H1 (cell line): ENCODE data around the gene MINDY1. TPM values are rescaled to one million over a fixed set of nuclear protein-coding genes. Genes with fewer than 3 reads are reported as not detected.

Experiments
- CTCF ChIA-PET: fragments of 300-600 bp; sonication (Branson Sonifier 250); formaldehyde crosslinking; loops from one replicate; lab custom pipeline; 2021; ENCODE audit not compliant: partially characterized antibody; lab: Charles Lee
- POLR2A ChIA-PET: fragments of 300-600 bp; sonication (Branson Sonifier 250); formaldehyde crosslinking; loops from one replicate; lab custom pipeline; 2021; ENCODE audit warnings: inconsistent platforms; ENCODE audit not compliant: partially characterized antibody; lab: Charles Lee
- DNase-seq, 2 experiments: peaks; one replicate each; pipeline versions ENCODE4 v3.0.0 to v3.0.0-alpha.2; 2010 to 2022; ENCODE audit warnings: low spot score in 2 of 2, low read depth in 1 of 2, mixed read lengths in 1 of 2
- FAIRE-seq: peaks from 2 replicates; lab custom pipeline; 2011; peaks lifted over from hg19 to GRCh38; lab: Jason Lieb, UNC
- H2AFZ ChIP-seq: 2 replicates; pipeline ENCODE4 v1.8.1; 2012; ENCODE audit warnings: low read length, inconsistent platforms
- H2AK5ac ChIP-seq: 2 replicates; pipeline ENCODE4 v1.6.1; 2013; ENCODE audit warnings: low read depth, low read length
- H2BK120ac ChIP-seq: replicated peaks from 2 replicates; pipeline ENCODE3; 2013; ENCODE audit warnings: low read depth, low read length, inconsistent platforms
- H2BK12ac ChIP-seq: 2 replicates; pipeline ENCODE4 v1.6.1; 2013; ENCODE audit warnings: low read depth, low read length
- H2BK15ac ChIP-seq: 2 replicates; pipeline ENCODE4 v1.6.1; 2013; ENCODE audit warnings: low read length
- H2BK20ac ChIP-seq: 2 replicates; pipeline ENCODE4 v1.6.1; 2013; ENCODE audit warnings: low read length
- H2BK5ac ChIP-seq: 2 replicates; pipeline ENCODE4 v1.6.1; 2013; ENCODE audit warnings: low read depth, low read length
- H3K14ac ChIP-seq: 2 replicates; pipeline ENCODE4 v1.6.1; 2013; ENCODE audit warnings: inconsistent platforms; ENCODE audit not compliant: insufficient read length
- H3K18ac ChIP-seq: 2 replicates; pipeline ENCODE4 v1.6.1; 2013; ENCODE audit warnings: low read length; ENCODE audit errors: extremely low read depth
- H3K23ac ChIP-seq: 2 replicates; pipeline ENCODE4 v1.6.1; 2013; ENCODE audit warnings: inconsistent platforms; ENCODE audit not compliant: insufficient read length
- H3K23me2 ChIP-seq: 2 replicates; pipeline ENCODE4 v1.6.1; 2013; ENCODE audit warnings: low read depth, low read length
- H3K27ac ChIP-seq: 2 replicates; pipeline ENCODE4 v1.6.1; 2011; ENCODE audit warnings: low read depth, low read length, inconsistent platforms
- H3K27me3 ChIP-seq, 4 experiments: replicated peaks in 1 of 4; 1 replicate in 1 of 4; 2 replicates in 3 of 4; pipeline versions ENCODE4 v1.6.1 to v1.8.1; 2011 to 2013; ENCODE audit warnings: low read length in 3 of 4, mild to moderate bottlenecking in 3 of 4, inconsistent platforms in 2 of 4, mixed read lengths in 2 of 4, moderate library complexity in 1 of 4; ENCODE audit not compliant: control insufficient read depth in 3 of 4, insufficient read depth in 3 of 4; ENCODE audit errors: extremely low read depth in 1 of 4
- H3K36me3 ChIP-seq, 4 experiments: 2 replicates each; pipeline versions ENCODE4 v1.6.1 to v1.8.1; 2011 to 2013; ENCODE audit warnings: mild to moderate bottlenecking in 4 of 4, low read length in 3 of 4, moderate library complexity in 2 of 4, control low read depth in 1 of 4, inconsistent platforms in 1 of 4; ENCODE audit not compliant: insufficient read depth in 4 of 4, control insufficient read depth in 2 of 4
- H3K4ac ChIP-seq: replicated peaks from 2 replicates; pipeline ENCODE3; 2013; ENCODE audit warnings: low read length, low read depth, mixed read lengths, inconsistent platforms; ENCODE audit not compliant: insufficient read length
- H3K4me1 ChIP-seq, 4 experiments: replicated peaks in 1 of 4; 1 replicate in 1 of 4; 2 replicates in 3 of 4; pipeline versions ENCODE4 v1.6.1 to v1.8.1; 2011 to 2013; ENCODE audit warnings: low read length in 3 of 4, inconsistent platforms in 2 of 4, mixed read lengths in 1 of 4; ENCODE audit not compliant: insufficient read depth in 4 of 4, control insufficient read depth in 3 of 4
- H3K4me2 ChIP-seq, 2 experiments: 2 replicates each; pipeline versions ENCODE4 v1.6.1 to v1.8.1; 2011 to 2013; ENCODE audit warnings: low read depth in 2 of 2, low read length in 2 of 2, control low read depth in 1 of 2, inconsistent platforms in 1 of 2, mild to moderate bottlenecking in 1 of 2; ENCODE audit not compliant: insufficient read depth in 1 of 2
- H3K4me3 ChIP-seq, 4 experiments: fragments of 200-600, 300-600 bp in 1 of 4; sonication (generic), shearing (Covaris generic), sonication (Bioruptor Twin) in 1 of 4; 2 replicates each; pipeline versions ENCODE4 v1.5.1 to v1.8.1; 2011 to 2016; ENCODE audit warnings: low read length in 4 of 4, low read depth in 3 of 4, control low read depth in 2 of 4, inconsistent platforms in 2 of 4, mild to moderate bottlenecking in 2 of 4, mixed read lengths in 1 of 4, moderate library complexity in 1 of 4; ENCODE audit not compliant: insufficient read depth in 2 of 4; ENCODE audit errors: extremely low read depth in 1 of 4
- H3K56ac ChIP-seq: replicated peaks from 2 replicates; pipeline ENCODE3; 2013; ENCODE audit warnings: low read depth, mild to moderate bottlenecking, mixed read lengths, low read length, inconsistent platforms; ENCODE audit not compliant: insufficient read length
- H3K79me1 ChIP-seq: 2 replicates; pipeline ENCODE4 v1.6.1; 2013; ENCODE audit warnings: low read depth, low read length, control low read depth
- H3K79me2 ChIP-seq, 2 experiments: 2 replicates each; pipeline versions ENCODE4 v1.6.1 to v1.8.1; 2012 to 2013; ENCODE audit warnings: low read length in 2 of 2, mild to moderate bottlenecking in 2 of 2, inconsistent platforms in 1 of 2; ENCODE audit not compliant: insufficient read depth in 2 of 2, control insufficient read depth in 1 of 2
- H3K9ac ChIP-seq, 4 experiments: replicated peaks in 1 of 4; 1 replicate in 1 of 4; 2 replicates in 3 of 4; pipeline versions ENCODE4 v1.6.1 to v1.8.1; 2011 to 2013; ENCODE audit warnings: low read depth in 3 of 4, low read length in 3 of 4, control low read depth in 2 of 4, mild to moderate bottlenecking in 2 of 4, moderate library complexity in 2 of 4, inconsistent platforms in 1 of 4; ENCODE audit errors: extremely low read depth in 1 of 4
- H3K9me3 ChIP-seq, 2 experiments: 2 replicates each; pipeline versions ENCODE4 v1.6.1 to v1.8.1; 2012 to 2013; ENCODE audit warnings: mild to moderate bottlenecking in 2 of 2, moderate library complexity in 2 of 2, control low read depth in 1 of 2, inconsistent platforms in 1 of 2, low read depth in 1 of 2, low read length in 1 of 2, mixed read lengths in 1 of 2; ENCODE audit not compliant: insufficient read depth in 2 of 2
- H4K20me1 ChIP-seq, 2 experiments: replicated peaks in 1 of 2; 2 replicates each; pipeline versions ENCODE3 to v1.8.1; 2011 to 2013; ENCODE audit warnings: inconsistent platforms in 2 of 2, low read length in 2 of 2, mild to moderate bottlenecking in 1 of 2; ENCODE audit not compliant: insufficient read depth in 2 of 2, control insufficient read depth in 1 of 2
- H4K5ac ChIP-seq: 2 replicates; pipeline ENCODE4 v1.6.1; 2013; ENCODE audit warnings: low read length, low read depth, mixed read lengths, inconsistent platforms; ENCODE audit not compliant: insufficient read length
- H4K8ac ChIP-seq: 2 replicates; pipeline ENCODE4 v1.8.0; 2013; ENCODE audit warnings: mild to moderate bottlenecking, moderate library complexity, low read length, inconsistent platforms; ENCODE audit not compliant: insufficient read depth; ENCODE audit errors: extremely low read depth
- H4K91ac ChIP-seq: replicated peaks from 2 replicates; pipeline ENCODE3; 2013; ENCODE audit warnings: low read length, mixed read lengths, inconsistent platforms; ENCODE audit not compliant: insufficient read length
- CEBPB ChIP-seq: IDR thresholded peaks from 2 replicates; pipeline ENCODE4 v1.6.1; 2012; ENCODE audit warnings: low read depth, low read length
- JUND ChIP-seq: IDR thresholded peaks from 2 replicates; pipeline ENCODE4 v1.6.1; 2011; ENCODE audit warnings: mild to moderate bottlenecking, improper control_type of control experiment, low read length
- NRF1 ChIP-seq: IDR thresholded peaks from 2 replicates; pipeline ENCODE4 v1.6.1; 2011; ENCODE audit warnings: mild to moderate bottlenecking, low read depth, low read length, improper control_type of control experiment
- PHF8 ChIP-seq: fragments of 200-600 bp; sonication (generic); conservative IDR thresholded peaks from 2 replicates; pipeline ENCODE4 v1.7.1; 2012; ENCODE audit warnings: low read depth, mild to moderate bottlenecking, inconsistent platforms, low read length, moderate library complexity
- POLR2A ChIP-seq, 2 experiments: IDR thresholded peaks; 1 replicate in 1 of 2; 2 replicates in 1 of 2; pipeline ENCODE4 v1.6.1; 2011; ENCODE audit warnings: low read depth in 2 of 2, low read length in 2 of 2, mild to moderate bottlenecking in 2 of 2; ENCODE audit errors: control extremely low read depth in 1 of 2
- SAP30 ChIP-seq: fragments of 300-600 bp; sonication (generic); IDR thresholded peaks from 2 replicates; pipeline ENCODE4 v1.7.1; 2012; ENCODE audit warnings: low read length, moderate library complexity, mild to moderate bottlenecking, inconsistent platforms; ENCODE audit not compliant: insufficient read depth, insufficient replicate concordance
- SIN3A ChIP-seq, 2 experiments: IDR thresholded peaks in 1 of 2; conservative IDR thresholded peaks in 1 of 2; 2 replicates each; pipeline ENCODE4 v1.6.1; 2011 to 2012; ENCODE audit warnings: low read length in 2 of 2, improper control_type of control experiment in 1 of 2, low read depth in 1 of 2, mild to moderate bottlenecking in 1 of 2
- SIX5 ChIP-seq: IDR thresholded peaks from 2 replicates; pipeline ENCODE4 v1.6.1; 2011; ENCODE audit warnings: mild to moderate bottlenecking, low read depth, low read length
- SRF ChIP-seq: IDR thresholded peaks from 2 replicates; pipeline ENCODE4 v1.6.1; 2011; ENCODE audit warnings: mild to moderate bottlenecking, low read depth, low read length, moderate library complexity
- SUZ12 ChIP-seq: fragments of 200-600 bp; sonication (generic); IDR thresholded peaks from 2 replicates; pipeline ENCODE4 v1.6.1; 2012; ENCODE audit warnings: mild to moderate bottlenecking, inconsistent platforms, low read length, moderate library complexity, mixed read lengths
- ZNF274 ChIP-seq: IDR thresholded peaks from 2 replicates; pipeline ENCODE4 v1.7.0; 2012; ENCODE audit warnings: low read length, borderline replicate concordance; ENCODE audit errors: extremely low read depth
- WGBS, 2 experiments: shearing (Covaris generic) in 1 of 2; methylation state at CpG; one replicate each; pipeline versions ENCODE4 v1.1.6 to v1.1.7; 2013 to 2015; ENCODE audit warnings: low lambda C conversion rate in 2 of 2, mixed read lengths in 2 of 2, inconsistent platforms in 1 of 2, low coverage in 1 of 2, missing lambda C conversion rate in 1 of 2; ENCODE audit not compliant: insufficient replicate concordance in 2 of 2, insufficient coverage in 1 of 2, insufficient read length in 1 of 2; ENCODE audit errors: extremely low coverage in 1 of 2, missing lambda C conversion rate in 1 of 2; 5-methylcytosine and 5-hydroxymethylcytosine counted together
- polyA plus RNA-seq, 7 experiments: library from polyadenylated mRNA; depleted of rRNA in 3 of 7; stranded (reverse) in 5 of 7; unstranded in 2 of 7; fragments of >200 nt in 5 of 7; fragments of 200-250 nt in 2 of 7; gene quantifications; 1 replicate in 5 of 7; 2 replicates in 1 of 7; 4 replicates in 1 of 7; pipeline versions ENCODE4 v1.2.1 to v1.2.3, GENCODE V29; 2011 to 2013; ENCODE audit warnings: missing spikeins in 2 of 7, mixed read lengths in 2 of 7
- total RNA-seq: library from RNA; stranded (reverse); fragmentation: NEBNext Ultra II Directional; extraction: Animal tissue kit (Norgen Biotek cat#: 25700); gene quantifications from 2 replicates; pipeline ENCODE4 v1.2.1, GENCODE V29; 2021

Gene MINDY1
- total and polyA plus RNA-seq, 2 of the 8 experiments (the other 6 are each of a cell fraction or from before 2014, with no cell fraction given): 10.3 to 11.4 TPM

- no peaks in the 10 kb centered on the region for H3K79me1 ChIP-seq
- no peak overlapping the region for H2BK12ac ChIP-seq
- H2AK5ac ChIP-seq: no peak overlapping the region
- no peak overlapping the region for H2BK20ac ChIP-seq
- no peaks in the 10 kb centered on the region for H4K20me1 ChIP-seq
- DNase-seq (no peak), FAIRE-seq (no peak)
- no peak overlapping the region for H3K56ac ChIP-seq
- H2BK15ac ChIP-seq: no peak overlapping the region
- no peak overlapping the region for H3K23ac ChIP-seq
- POLR2A ChIA-PET: interaction anchor here (0.9 kb wide), 1 partner anchor 423 kb away, joined by 4 read pairs; no protein-coding TSS in a partner anchor
- H4K5ac ChIP-seq: no peak overlapping the region
- H2BK120ac ChIP-seq: no peak overlapping the region
- H3K4ac ChIP-seq: no peak overlapping the region
- no peaks in the 10 kb centered on the region for H3K9me3 ChIP-seq
- no peak overlapping the region for H3K4me3 ChIP-seq
- no peak overlapping the region for H3K18ac ChIP-seq
- H3K27ac ChIP-seq: no peak overlapping the region
- H3K36me3 ChIP-seq: peaks cover 0 to 7% (median 5%) of the 10 kb centered on the region in 4 experiments; a peak in 6 of 8 replicates
- CTCF ChIA-PET: interaction anchor here (1.1 to 7.8 kb wide), 3 partner anchors 8 to 20 kb away, joined by 4 to 142 read pairs (median 4); partner anchors contain the start of gene ANXA9
- TF ChIP-seq ZNF274 (no peak), SAP30 (no peak), NRF1 (no peak), SIX5 (no peak), PHF8 (no peak), JUND (no peak), SUZ12 (no peak), SRF (no peak), SIN3A (conservative IDR thresholded peaks at IDR 0.05 in 1 of 2, IDR thresholded peaks at IDR 0.05 in 1 of 2; ENCODE audit: low read depth in 1 of 2, low read length in 2 of 2) (no peak), CEBPB (no peak), POLR2A (IDR thresholded peaks at IDR 0.05; ENCODE audit: control extremely low read depth in 1 of 2, low read depth in 2 of 2, low read length in 2 of 2) (no peak)
- no peak overlapping the region for H3K14ac ChIP-seq
- no peak overlapping the region for H4K91ac ChIP-seq
- no peak overlapping the region for H3K9ac ChIP-seq
- no peaks in the 10 kb centered on the region for H3K27me3 ChIP-seq
- peaks cover 3% of the 10 kb centered on the region; the same call in 1 of the 2 replicates for H3K23me2 ChIP-seq
- H3K79me2 ChIP-seq: no peaks in the 10 kb centered on the region
- H2AFZ ChIP-seq: no peak overlapping the region
- 95% methylated on average over 3 of the region's 3 CpGs; no CpG with 5 or more reads in 1 of the 2 experiments for WGBS, 2 experiments
- peaks cover 0 to 6% (median 4%) of the 10 kb centered on the region in 4 experiments; a peak in 4 of 7 replicates for H3K4me1 ChIP-seq
- H4K8ac ChIP-seq: no peak overlapping the region
- H2BK5ac ChIP-seq: no peak overlapping the region
- no peak overlapping the region for H3K4me2 ChIP-seq
Measured at GRCh38 chr1:151002051-151002450, 4.7 kb downstream of the MINDY1 start.
